AG09309 (cell line): ENCODE measurements around the gene KANK4.

Source experiments
- DNase-seq: peaks from one replicate; pipeline ENCODE4 v3.0.0-alpha.2; 2010; ENCODE audit warnings: low read depth
- H3K4me3 ChIP-seq: 2 replicates; pipeline ENCODE4 v1.5.1; 2011; ENCODE audit warnings: mild to moderate bottlenecking, low read depth, low read length, moderate library complexity; ENCODE audit not compliant: control insufficient read depth
- CTCF ChIP-seq: IDR thresholded peaks from 2 replicates; pipeline ENCODE4 v1.5.1; 2011; ENCODE audit warnings: mild to moderate bottlenecking, low read depth, low read length, inconsistent platforms; ENCODE audit not compliant: insufficient read depth, control insufficient read depth; ENCODE audit errors: missing control alignments

Gene KANK4

DNA sequence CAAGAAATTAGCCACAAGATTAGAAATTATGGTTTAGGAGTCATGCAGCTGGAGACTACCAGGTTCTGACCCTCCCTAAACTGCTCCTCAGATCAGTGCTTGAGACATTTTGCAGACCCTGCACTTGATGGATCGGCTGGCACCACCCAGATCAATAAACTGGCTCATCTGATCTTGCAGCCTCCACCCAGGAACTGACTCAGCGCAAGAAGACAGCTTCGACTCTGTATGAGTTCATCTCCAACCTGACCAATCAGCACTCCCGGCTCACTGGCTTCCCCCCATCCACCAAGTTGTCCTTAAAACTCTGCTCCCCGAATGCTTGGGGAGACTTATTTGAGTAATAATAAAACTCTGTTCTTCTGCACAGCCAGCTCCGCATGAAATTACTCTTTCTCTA lies 84.5 kb downstream of the KANK4 start:
- no peak for TF ChIP-seq CTCF
- no peak overlapping the region for H3K4me3 ChIP-seq
- DNase-seq = no peak

DNA sequence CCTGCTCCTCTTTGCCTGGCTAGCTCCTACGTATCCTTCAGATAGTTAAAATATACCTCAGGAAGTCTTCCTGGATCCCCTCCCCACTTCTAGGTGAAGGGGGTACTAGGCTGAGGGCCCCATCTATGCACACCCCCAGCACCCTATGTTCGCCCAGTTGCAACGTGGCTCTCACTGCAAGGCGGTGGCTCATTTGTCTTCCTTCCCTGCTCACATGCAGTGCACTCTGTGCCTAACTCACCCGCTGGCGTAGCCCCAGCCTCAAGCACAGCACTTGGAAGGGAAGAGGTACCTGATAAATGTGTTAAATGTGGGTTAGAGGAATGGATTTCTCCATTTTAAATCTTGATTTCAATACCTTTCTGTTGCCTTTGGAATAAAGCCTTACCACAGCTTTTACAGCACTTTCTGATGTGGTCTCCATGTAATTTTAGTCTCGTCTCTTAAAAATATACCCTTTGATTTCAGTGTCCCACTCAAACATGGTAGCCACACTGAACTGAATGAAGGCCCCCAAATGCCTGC lies 85.2 kb downstream of the KANK4 start:
- H3K4me3 ChIP-seq = no peak overlapping the region
- no peak for DNase-seq
- no peak for TF ChIP-seq CTCF

- H3K4me3 ChIP-seq = no peak overlapping the region
- no peak for DNase-seq
- no peak for TF ChIP-seq CTCF
Measured at GRCh38 chr1:62232871-62233278, 86.4 kb downstream of the KANK4 start.

DNA sequence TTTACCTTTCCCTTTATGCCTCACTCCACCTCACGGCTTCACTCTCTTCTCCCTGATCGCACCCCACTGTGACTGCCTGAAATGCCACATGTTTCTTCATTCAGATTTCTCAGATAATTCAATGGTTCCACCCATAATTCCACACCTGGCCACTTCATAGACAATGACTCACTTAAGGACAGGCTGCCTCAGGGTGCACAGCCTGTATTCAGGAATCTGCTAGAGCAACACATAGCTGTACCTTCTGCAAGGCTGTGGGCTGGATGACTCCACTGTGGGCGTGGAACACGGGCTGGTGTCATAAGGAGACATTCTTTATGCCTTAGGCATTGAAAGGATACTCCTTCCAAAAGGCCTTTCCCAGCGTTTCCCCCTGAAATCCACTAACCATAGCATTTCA lies 88.5 kb downstream of the KANK4 start:
- TF ChIP-seq CTCF = no peak
- peak; percentile 39 for DNase-seq
- H3K4me3 ChIP-seq = no peak overlapping the region

- no peak for DNase-seq
- TF ChIP-seq CTCF = no peak
- H3K4me3 ChIP-seq = no peak overlapping the region
Measured at GRCh38 chr1:62229932-62230331, 89.3 kb downstream of the KANK4 start.

DNA sequence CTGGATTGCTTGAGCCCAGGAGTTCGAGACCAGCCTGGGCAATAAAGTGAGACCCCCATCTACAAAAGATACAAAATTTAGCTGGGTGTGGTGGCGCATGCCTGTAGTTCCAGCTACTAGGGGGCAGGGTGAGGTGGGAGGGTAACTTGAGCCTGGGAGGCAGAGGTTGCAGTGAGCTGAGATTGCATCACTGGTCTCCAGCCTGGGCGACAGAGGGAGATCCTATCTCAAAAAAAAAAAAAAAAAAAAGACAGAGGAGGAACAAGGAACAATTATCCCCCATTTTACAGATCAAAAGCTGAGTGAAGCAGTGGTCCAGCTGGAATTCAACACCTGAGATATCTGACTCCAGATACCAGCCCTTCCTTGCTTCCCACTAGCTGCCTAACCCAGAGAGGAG lies 89.8 kb downstream of the KANK4 start:
- H3K4me3 ChIP-seq = no peak overlapping the region

More for the DNA sequence above, 89.8 kb downstream of the KANK4 start:
- DNase-seq = no peak
- no peak for TF ChIP-seq CTCF
